Cardiac fibroblast (primary cell): ENCODE data around the gene ATXN7L1.

Experiments
- DNase-seq, 2 donors: peaks; one replicate each; pipeline versions ENCODE4 v3.0.0 to v3.0.0-alpha.2; 2010; ENCODE audit warnings: low read depth in 2 of 2
- H3K4me3 ChIP-seq, 2 donors: replicated peaks in 1 of 2; 1 replicate in 1 of 2; 2 replicates in 1 of 2; pipeline ENCODE4 v1.5.1; 2011; ENCODE audit warnings: low read depth in 2 of 2, low read length in 2 of 2, mild to moderate bottlenecking in 2 of 2, moderate library complexity in 1 of 2
- TF ChIP-seq, protein P1 (sequence below): IDR thresholded peaks from one replicate; pipeline ENCODE4 v1.5.1; 2011; ENCODE audit warnings: low read depth, mild to moderate bottlenecking, low read length, inconsistent platforms

Gene ATXN7L1

DNA sequence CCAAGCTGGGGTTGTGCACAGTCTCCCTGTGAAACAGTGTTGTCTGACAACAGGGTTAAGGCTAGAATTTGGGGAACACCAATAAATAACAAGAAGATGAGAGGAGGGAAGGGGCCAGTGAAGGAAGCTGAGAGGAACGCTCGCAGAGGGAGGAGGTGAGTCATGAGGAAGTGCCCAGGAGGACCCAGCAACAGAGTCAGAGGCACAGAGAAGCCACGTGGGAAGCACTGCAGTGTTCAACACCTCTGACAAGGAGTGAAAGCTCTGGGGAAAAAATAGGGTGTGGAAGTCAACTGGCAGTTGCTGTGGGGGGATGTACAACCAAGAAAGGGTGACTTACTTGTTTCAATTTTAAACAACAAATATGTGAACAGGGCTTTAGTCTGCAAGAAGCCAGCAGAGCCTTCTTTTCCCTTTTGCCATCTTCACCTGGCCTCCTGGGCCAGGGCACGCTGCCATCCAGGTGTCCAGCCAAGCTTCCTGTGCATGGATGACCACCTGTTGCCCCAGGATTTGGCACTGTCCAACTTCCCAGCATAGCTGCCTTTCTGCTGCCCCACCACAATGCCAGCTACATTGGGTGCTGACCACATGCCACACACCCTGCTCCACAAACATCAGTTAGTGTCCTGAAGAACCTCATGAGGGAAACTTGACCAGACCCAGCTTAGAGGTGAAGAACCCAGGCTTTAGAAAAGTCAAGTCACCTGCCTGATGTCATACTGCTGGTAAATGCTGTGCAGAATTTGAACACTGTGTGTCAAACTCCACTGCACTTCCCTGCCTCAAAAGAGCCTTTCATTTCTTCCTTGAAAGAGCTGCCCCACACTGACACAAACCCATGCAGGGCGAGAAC, 69.6 kb downstream of the ATXN7L1 start:
- no peak overlapping the region for H3K4me3 ChIP-seq
- peak; percentile 63 to 77 for DNase-seq
- TF ChIP-seq, protein P1, sequence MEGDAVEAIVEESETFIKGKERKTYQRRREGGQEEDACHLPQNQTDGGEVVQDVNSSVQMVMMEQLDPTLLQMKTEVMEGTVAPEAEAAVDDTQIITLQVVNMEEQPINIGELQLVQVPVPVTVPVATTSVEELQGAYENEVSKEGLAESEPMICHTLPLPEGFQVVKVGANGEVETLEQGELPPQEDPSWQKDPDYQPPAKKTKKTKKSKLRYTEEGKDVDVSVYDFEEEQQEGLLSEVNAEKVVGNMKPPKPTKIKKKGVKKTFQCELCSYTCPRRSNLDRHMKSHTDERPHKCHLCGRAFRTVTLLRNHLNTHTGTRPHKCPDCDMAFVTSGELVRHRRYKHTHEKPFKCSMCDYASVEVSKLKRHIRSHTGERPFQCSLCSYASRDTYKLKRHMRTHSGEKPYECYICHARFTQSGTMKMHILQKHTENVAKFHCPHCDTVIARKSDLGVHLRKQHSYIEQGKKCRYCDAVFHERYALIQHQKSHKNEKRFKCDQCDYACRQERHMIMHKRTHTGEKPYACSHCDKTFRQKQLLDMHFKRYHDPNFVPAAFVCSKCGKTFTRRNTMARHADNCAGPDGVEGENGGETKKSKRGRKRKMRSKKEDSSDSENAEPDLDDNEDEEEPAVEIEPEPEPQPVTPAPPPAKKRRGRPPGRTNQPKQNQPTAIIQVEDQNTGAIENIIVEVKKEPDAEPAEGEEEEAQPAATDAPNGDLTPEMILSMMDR = no peak

DNA sequence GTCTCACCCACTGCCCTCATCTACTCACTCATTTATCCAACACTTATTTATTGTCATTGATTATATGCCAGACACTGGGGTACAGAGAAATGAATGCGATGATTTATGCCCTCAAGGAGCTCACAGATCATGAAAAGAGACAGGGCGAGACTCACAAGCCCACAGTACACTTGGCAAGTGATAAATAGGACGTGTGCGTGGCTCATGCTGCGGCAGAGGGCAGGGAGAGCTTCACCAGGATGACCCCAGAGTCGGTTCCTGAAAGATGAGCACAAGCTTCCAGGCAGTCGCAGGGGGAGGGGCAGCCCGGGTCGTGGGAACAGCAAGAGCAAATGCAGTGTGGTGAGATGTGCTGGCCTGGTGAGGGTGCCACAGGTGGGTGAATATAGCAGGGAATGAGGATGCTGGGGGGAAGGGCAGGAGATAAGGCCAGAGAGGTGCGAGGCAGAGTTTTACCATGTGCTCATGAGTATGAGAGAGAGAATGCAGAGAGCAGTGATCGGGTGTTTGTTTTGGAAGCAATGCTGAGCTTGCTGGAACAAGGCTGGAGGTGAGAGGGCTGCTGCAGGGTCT, 70.9 kb downstream of the ATXN7L1 start:
- H3K4me3 ChIP-seq = no peak overlapping the region
- TF ChIP-seq, protein P1 = no peak
- DNase-seq = peak in 1 of 2 donors; percentile 21

DNA sequence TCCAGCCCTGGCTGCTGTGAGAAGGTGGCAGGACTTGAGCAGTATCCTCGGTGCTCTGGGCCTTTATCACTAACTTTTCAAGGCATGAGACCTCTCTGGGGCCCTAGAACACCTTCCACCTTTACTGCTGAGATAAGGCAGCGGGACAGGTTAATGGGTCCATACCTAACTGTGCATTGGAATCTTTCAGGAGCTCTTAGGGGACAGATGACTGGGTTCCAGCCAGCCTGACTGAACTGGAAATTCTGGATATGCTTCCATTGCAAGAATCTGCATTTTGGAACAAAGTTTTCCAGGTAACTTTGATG, 73.0 kb downstream of the ATXN7L1 start:
- no peak for DNase-seq
- no peak overlapping the region for H3K4me3 ChIP-seq
- TF ChIP-seq, protein P1 = no peak

DNA sequence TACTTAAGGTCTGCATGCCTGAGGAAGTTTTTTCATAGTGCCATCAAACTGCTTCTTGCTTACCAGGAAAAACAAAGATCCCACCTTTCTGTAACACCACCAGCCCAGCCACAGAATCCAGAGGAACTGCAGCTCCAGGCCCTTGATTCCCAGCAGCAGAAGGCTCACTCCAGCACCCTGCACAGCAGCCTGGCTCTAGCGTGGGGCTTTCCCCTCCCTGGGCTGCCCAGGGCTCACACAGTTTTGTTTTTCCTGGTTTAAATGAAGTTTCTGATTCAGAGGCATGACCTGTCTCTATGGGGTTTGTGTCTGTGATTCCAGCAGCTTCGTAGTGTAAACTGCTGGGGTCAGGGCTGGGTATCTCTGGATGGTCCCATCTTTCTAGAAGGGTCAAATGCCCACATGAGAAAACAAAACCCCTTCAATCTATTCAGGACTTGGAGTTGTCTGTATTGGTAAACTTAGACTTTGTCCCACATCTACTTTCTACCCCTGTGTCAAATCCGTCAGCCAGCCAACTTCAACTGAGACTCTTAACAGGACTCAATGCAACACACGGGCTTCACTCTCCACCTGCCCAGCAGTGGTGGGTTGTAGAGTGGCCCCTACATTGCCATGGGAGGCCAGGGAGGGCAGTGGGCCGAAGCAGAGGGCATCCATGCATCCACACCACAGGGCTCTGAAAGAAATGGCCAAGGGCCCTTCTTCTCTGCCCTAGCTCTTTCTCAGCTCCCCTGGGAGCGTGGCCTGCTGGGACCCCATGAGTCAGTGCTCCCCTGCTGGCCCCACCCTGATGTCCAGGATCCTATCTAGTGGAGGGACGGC, 73.6 kb downstream of the ATXN7L1 start:
- no peak overlapping the region for H3K4me3 ChIP-seq
- DNase-seq = no peak
- TF ChIP-seq, protein P1 = no peak

DNA sequence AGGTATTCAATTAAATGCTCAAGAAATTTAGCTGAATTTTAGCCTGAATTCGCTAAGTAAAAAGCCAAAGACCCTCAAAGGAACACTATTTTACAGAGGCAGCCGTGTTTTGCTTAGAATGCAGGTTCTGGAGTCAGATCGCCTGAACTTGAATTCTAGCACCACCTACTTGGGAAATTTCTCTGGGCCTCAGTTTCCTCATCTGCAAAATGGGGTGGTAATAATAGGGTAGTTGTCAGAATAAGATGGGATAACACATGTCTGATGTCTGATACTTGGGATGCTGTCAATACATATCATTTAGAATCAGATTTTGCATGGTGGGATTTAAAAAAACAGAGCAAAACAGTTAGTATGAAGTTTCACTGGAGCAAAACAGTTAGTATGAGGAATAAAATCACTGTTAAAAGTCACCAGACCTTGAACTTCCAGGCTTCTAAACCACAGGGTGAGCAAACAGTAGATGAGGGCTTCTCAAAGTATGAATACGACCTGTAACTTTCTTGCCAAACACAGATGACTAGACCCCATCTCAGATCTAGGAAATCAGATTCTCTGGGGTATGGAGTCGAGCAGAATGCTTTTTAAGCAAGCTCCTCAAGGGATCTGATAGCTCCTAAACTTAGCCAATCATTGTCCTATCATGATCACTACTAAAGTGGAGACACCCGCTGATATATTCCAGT, 75.4 kb downstream of the ATXN7L1 start:
- TF ChIP-seq, protein P1 = no peak
- no peak for DNase-seq

DNA sequence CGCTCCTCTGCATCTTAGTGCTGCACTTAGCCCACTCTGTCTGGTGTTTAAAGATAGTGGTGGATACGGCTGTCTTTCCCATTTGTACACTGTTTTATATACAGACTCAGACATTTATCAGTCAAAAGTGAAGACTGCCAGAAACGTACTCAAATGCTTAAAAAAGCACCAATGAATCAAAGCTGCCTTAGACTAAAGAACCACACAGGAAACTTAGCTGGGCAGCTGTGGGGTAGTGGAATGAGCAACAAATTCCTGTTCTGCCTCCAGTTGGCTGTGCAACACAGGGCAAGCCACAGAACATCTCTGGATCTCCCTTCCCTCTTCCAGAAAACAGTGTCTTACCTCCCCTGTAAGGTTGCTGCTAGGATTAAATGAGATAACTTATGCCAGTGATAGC, 76.0 kb downstream of the ATXN7L1 start:
- TF ChIP-seq, protein P1 = no peak
- no peak overlapping the region for H3K4me3 ChIP-seq
- peak; percentile 26 to 39 for DNase-seq

More for the DNA sequence above, 75.4 kb downstream of the ATXN7L1 start:
- no peak overlapping the region for H3K4me3 ChIP-seq
